Measurements from ENCODE around the gene HOTAIR.

DNA sequence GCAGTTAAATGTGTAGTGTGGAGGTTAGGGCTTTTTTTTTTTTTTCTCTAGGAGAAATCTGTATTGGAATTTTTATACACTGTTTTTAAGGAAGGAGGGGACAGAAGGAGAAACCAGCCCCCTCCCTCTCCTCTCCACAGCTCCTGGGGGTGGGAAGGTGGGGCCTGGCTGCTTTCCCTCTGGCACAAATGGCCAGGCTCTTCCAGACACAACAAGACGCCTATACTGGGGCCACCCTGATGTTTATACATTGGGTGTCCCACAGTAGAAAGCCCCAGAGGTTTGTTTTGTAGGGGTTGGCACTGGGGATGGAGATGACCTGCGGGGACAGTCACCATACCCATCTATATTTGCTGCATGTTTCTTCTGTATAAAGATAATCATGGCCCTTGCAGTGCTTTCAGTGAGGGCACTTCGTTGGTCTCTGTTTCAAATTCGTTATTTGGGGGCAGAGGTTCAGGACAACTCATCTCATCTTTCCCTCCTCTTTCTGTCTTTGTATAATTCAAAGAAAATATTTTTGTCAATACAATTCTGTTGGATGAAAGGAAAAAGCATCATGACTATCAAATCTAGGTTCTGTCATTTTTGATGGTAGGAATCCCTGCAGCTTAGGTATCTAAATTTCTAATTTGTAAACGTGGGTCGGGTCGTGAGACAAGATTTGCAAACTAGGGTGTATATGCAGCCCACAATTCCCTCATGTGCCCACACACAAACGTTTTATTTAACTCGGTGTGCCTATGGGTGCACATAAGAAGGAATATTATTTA is 2.3 kb upstream of the HOTAIR start:
- TF ChIP-seq, protein P1, sequence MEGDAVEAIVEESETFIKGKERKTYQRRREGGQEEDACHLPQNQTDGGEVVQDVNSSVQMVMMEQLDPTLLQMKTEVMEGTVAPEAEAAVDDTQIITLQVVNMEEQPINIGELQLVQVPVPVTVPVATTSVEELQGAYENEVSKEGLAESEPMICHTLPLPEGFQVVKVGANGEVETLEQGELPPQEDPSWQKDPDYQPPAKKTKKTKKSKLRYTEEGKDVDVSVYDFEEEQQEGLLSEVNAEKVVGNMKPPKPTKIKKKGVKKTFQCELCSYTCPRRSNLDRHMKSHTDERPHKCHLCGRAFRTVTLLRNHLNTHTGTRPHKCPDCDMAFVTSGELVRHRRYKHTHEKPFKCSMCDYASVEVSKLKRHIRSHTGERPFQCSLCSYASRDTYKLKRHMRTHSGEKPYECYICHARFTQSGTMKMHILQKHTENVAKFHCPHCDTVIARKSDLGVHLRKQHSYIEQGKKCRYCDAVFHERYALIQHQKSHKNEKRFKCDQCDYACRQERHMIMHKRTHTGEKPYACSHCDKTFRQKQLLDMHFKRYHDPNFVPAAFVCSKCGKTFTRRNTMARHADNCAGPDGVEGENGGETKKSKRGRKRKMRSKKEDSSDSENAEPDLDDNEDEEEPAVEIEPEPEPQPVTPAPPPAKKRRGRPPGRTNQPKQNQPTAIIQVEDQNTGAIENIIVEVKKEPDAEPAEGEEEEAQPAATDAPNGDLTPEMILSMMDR (conservative IDR thresholded peaks at IDR 0.05 in 1 of 2, IDR thresholded peaks at IDR 0.05 in 1 of 2; ENCODE audit: low read depth in 1 of 2, low read length in 2 of 2): no peak
- no peak for TF ChIP-seq EZH2 (IDR thresholded peaks at IDR 0.05; ENCODE audit: low read length, missing control alignments)
